ENCODE results near the gene MEGF11.

DNA sequence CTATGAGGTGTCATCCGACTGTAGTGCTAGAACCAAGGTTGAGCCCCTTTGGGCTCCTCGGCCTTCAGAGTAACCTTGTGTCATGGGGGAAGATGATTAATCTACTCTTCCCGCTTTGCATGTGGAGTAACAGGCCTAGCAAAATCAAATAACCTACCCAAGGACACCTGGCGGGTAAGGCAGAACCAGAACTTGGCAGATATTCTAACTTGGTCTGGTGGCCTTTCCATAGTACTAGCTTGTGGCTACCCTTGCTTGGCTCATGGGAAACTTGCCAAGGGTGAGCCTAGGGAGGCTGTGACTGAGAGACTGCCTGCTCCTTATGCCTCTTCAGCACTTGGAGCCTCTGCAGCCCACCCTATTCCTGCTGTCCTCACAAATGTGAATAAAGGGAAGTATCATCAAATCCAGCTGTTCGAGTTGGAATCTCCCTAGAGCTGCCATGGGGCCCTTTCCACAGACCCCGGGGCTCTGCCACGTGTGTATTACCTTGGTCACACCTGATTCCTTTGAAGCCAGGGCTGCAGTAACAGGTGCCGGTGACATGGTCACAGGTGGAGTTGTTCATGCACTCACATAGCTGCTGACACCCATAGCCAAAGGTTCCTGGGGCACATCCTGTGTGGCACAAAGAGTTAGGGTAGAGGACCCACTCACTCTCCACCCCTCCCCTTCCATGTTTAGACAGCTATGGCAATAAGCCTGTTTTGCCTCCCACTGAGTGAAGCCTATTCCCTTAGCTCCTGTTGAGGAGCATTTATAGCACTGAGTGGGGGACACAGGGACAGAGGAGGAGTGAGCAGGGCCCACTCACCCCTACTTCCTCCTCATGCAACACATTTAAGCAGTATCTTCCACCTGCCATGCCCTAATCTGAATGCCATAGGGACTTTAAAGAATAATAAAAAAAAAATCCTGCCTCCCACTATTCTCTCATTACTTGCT, 338.3 kb downstream of the MEGF11 start:
- TF ChIP-seq BHLHE40 (IDR thresholded peaks at IDR 0.05; ENCODE audit: borderline replicate concordance) (no peak), FOXM1 (IDR thresholded peaks at IDR 0.05; ENCODE audit: borderline replicate concordance) (no peak), FOXK2 (IDR thresholded peaks at IDR 0.05) (no peak), ARNT (IDR thresholded peaks at IDR 0.05) (no peak)
- TF ChIP-seq, protein P1, sequence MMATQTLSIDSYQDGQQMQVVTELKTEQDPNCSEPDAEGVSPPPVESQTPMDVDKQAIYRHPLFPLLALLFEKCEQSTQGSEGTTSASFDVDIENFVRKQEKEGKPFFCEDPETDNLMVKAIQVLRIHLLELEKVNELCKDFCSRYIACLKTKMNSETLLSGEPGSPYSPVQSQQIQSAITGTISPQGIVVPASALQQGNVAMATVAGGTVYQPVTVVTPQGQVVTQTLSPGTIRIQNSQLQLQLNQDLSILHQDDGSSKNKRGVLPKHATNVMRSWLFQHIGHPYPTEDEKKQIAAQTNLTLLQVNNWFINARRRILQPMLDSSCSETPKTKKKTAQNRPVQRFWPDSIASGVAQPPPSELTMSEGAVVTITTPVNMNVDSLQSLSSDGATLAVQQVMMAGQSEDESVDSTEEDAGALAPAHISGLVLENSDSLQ (IDR thresholded peaks at IDR 0.05), result no peak
